A549 (cell line): ENCODE results near the gene RAD9A. TPM values are rescaled to one million over a fixed set of nuclear protein-coding genes. Genes with fewer than 3 reads are reported as not detected.
A peak's percentile ranks its signal among the peaks of the same experiment; 100 is the strongest.

Source experiments
- ATAC-seq, 2 experiments: fragments of 200-7000 bp in 1 of 2; fragments of >200 bp in 1 of 2; cut with Nextera tagmentation in 1 of 2; cut with Tn5 transposase in 1 of 2; 3 replicates each; pipeline versions ENCODE4 v1.8.0 to v1.9.1; 2018 to 2020; ENCODE audit warnings: mild to moderate bottlenecking in 1 of 2, moderate library complexity in 1 of 2
- CTCF ChIA-PET: fragments of 300-600 bp; sonication (Branson Sonifier 250); formaldehyde crosslinking; extraction: SDS; loops from one replicate; lab custom pipeline; 2021; ENCODE audit warnings: antibody characterized with exemption, inconsistent platforms; lab: Yijun Ruan, JAX
- POLR2A ChIA-PET: fragments of 350-600 bp; formaldehyde crosslinking; extraction: SDS; loops from one replicate; lab custom pipeline; 2021; ENCODE audit warnings: antibody characterized with exemption, inconsistent platforms; lab: Yijun Ruan, JAX
- DNase-seq, 2 experiments: peaks; one replicate each; pipeline versions ENCODE4 v3.0.0 to v3.0.0-alpha.2; 2011 to 2016; ENCODE audit warnings: low read depth in 1 of 2, low spot score in 1 of 2
- FAIRE-seq: peaks from 2 replicates; lab custom pipeline; 2011; peaks lifted over from hg19 to GRCh38; lab: Jason Lieb, UNC
- H3K27ac ChIP-seq, 2 experiments: fragments of >200 bp; sonication (Bioruptor Twin); formaldehyde crosslinking; 3 replicates each; pipeline ENCODE4 v1.5.1; 2016 to 2017
- H3K4me1 ChIP-seq: fragments of >200 bp; sonication (Bioruptor Twin); formaldehyde crosslinking; 3 replicates; pipeline ENCODE4 v1.6.1; 2016
- H3K4me2 ChIP-seq: fragments of >200 bp; sonication (Bioruptor Twin); formaldehyde crosslinking; 3 replicates; pipeline ENCODE4 v1.6.1; 2016
- H3K4me3 ChIP-seq: fragments of >200 bp; sonication (Bioruptor Twin); formaldehyde crosslinking; 3 replicates; pipeline ENCODE4 v1.5.1; 2016
- H3K9me3 ChIP-seq: fragments of >200 bp; sonication (Bioruptor Twin); formaldehyde crosslinking; 3 replicates; pipeline ENCODE4 v1.6.1; 2016
- BCL3 ChIP-seq: fragments of >200 bp; sonication (Bioruptor Twin); formaldehyde crosslinking; IDR thresholded peaks from 3 replicates; pipeline ENCODE4 v1.6.1; 2016
- BHLHE40 ChIP-seq: IDR thresholded peaks from 2 replicates; pipeline ENCODE4 v1.6.1; 2012; ENCODE audit warnings: low read depth, low read length, inconsistent platforms
- CHD4 ChIP-seq: fragments of 200-600 bp; sonication (generic); IDR thresholded peaks from 2 replicates; pipeline ENCODE4 v1.6.1; 2016; ENCODE audit warnings: antibody characterized with exemption, mild to moderate bottlenecking, borderline replicate concordance
- EHF ChIP-seq: fragments of 250-450 bp; sonication (Bioruptor Pico); IDR thresholded peaks from 2 replicates; pipeline ENCODE4 v1.5.0; 2020; ENCODE audit warnings: mild to moderate bottlenecking
- EHMT2 ChIP-seq: fragments of 200-600 bp; sonication (generic); IDR thresholded peaks from 2 replicates; pipeline ENCODE4 v1.6.1; 2016; ENCODE audit warnings: antibody characterized with exemption, low read depth, mild to moderate bottlenecking, moderate library complexity
- ELK1 ChIP-seq: fragments of 150-350 bp; IDR thresholded peaks from 2 replicates; pipeline ENCODE4 v1.6.1; 2014; ENCODE audit warnings: low read depth, mild to moderate bottlenecking, low read length
- FOSL2 ChIP-seq, 2 experiments: fragments of 450-650 bp in 1 of 2; fragments of >200 bp in 1 of 2; sonication (Bioruptor Twin) in 1 of 2; formaldehyde crosslinking; IDR thresholded peaks; 2 replicates each; pipeline versions ENCODE4 v1.5.0 to v1.6.1; 2016 to 2020; ENCODE audit warnings: mild to moderate bottlenecking in 1 of 2, moderate library complexity in 1 of 2
- HMGXB4 ChIP-seq: fragments of 250-450 bp; sonication (Bioruptor Pico); IDR thresholded peaks from 2 replicates; pipeline ENCODE4 v1.5.0; 2021; ENCODE audit warnings: mild to moderate bottlenecking, moderate library complexity, borderline replicate concordance
- HOXB13 ChIP-seq: fragments of 250-450 bp; sonication (Bioruptor Pico); IDR thresholded peaks from 2 replicates; pipeline ENCODE4 v1.5.0; 2020; ENCODE audit warnings: low read depth, mild to moderate bottlenecking, moderate library complexity
- JUN ChIP-seq, 2 experiments: fragments of >200 bp; sonication (Bioruptor Twin); formaldehyde crosslinking; IDR thresholded peaks; 2 replicates in 1 of 2; 3 replicates in 1 of 2; pipeline ENCODE4 v1.6.1; 2016 to 2017
- KDM1A ChIP-seq: fragments of 200-600 bp; sonication (generic); IDR thresholded peaks from 2 replicates; pipeline ENCODE4 v1.6.1; 2016; ENCODE audit warnings: low read depth, mild to moderate bottlenecking
- NFE2L2 ChIP-seq: fragments of 150-350 bp; conservative IDR thresholded peaks from 2 replicates; pipeline ENCODE4 v1.6.1; 2014; ENCODE audit warnings: low read length
- PHF8 ChIP-seq: fragments of 200-600 bp; sonication (generic); IDR thresholded peaks from 2 replicates; pipeline ENCODE4 v1.6.1; 2016; ENCODE audit warnings: low read depth, mild to moderate bottlenecking, antibody characterized with exemption, moderate library complexity, borderline replicate concordance
- RAD21 ChIP-seq, 2 experiments: fragments of >200 bp in 1 of 2; sonication (Bioruptor Twin) in 1 of 2; formaldehyde crosslinking in 1 of 2; IDR thresholded peaks in 1 of 2; conservative IDR thresholded peaks in 1 of 2; 2 replicates in 1 of 2; 3 replicates in 1 of 2; pipeline ENCODE4 v1.6.1; 2012 to 2018; ENCODE audit warnings: inconsistent platforms in 1 of 2
- REST ChIP-seq: fragments of 200-600 bp; sonication (generic); IDR thresholded peaks from 2 replicates; pipeline ENCODE4 v1.6.1; 2016; ENCODE audit warnings: antibody characterized with exemption, mild to moderate bottlenecking, moderate library complexity
- RNF2 ChIP-seq: fragments of 200-600 bp; sonication (generic); IDR thresholded peaks from 2 replicates; pipeline ENCODE4 v1.6.1; 2016; ENCODE audit warnings: low read depth, mild to moderate bottlenecking, antibody characterized with exemption, moderate library complexity, borderline replicate concordance
- SMC3 ChIP-seq: fragments of >200 bp; sonication (Bioruptor Twin); formaldehyde crosslinking; IDR thresholded peaks from 3 replicates; pipeline ENCODE4 v1.6.1; 2018; ENCODE audit warnings: inconsistent platforms
- WGBS: methylation state at CpG from one replicate; pipeline ENCODE4 v1.1.6; 2017; ENCODE audit errors: missing lambda C conversion rate; 5-methylcytosine and 5-hydroxymethylcytosine counted together
- polyA plus RNA-seq, 4 experiments: library from polyadenylated mRNA; depleted of rRNA in 3 of 4; stranded (reverse); fragments of >200 nt; fragmentation: RNase III in 1 of 4; extraction: RNeasy Plus Mini Kit Qiagen cat#74134 plus additional on column Dnase treatment in 1 of 4; gene quantifications; 2 replicates in 3 of 4; 3 replicates in 1 of 4; pipeline ENCODE4 v1.2.3, GENCODE V29; 2011 to 2017
- TF ChIP-seq, protein P1 (sequence below): fragments of >200 bp; sonication (Bioruptor Twin); formaldehyde crosslinking; IDR thresholded peaks from 3 replicates; pipeline ENCODE4 v1.5.1; 2016

The RAD9A gene
- polyA plus RNA-seq, 2 of the 4 experiments (the other 2 are of a cell fraction) = 19.0 to 43.7 TPM

DNA sequence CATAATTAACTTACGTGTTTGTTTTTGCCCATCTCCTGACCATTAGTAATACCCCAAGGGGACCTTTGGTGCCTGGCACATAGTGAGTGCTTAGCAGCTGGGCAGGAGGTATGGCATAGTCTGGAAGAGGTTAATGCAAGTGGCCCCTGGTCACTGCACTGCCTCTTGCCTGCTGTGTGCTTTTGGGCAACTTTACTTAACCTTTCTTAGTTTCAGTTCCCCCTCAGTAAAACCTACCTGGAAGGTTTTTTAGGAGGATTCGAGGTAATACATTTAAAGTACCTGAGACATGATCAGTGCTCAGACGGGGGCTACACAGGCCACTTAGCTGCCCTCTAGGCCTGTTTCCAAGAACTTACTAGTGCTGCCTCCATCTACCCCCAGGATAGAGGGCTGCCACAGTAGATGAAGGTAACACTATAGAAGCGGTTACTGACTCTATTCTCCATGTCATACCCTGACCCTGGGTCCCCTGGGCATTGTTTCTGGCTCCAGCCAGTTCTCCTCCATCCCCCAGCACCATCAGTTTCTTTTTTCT is 41.8 kb upstream of the RAD9A start:
- 90% methylated on average over 4 of the region's 4 CpGs for WGBS
- Histone ChIP-seq H3K27ac (peak overlapping the region in 1 of 2 experiments; percentile 67; a peak in 3 of 6 replicates), H3K4me1 (peaks cover 84% of the 10 kb centered on the region), H3K9me3 (no peaks in the 10 kb centered on the region), H3K4me2 (peak overlapping the region; percentile 9; the same call in 1 of the 3 replicates), H3K4me3 (no peak overlapping the region)
- DNase-seq (no peak), ATAC-seq (no peak), FAIRE-seq (no peak)
- CTCF ChIA-PET = interaction anchor here (1.8 to 20.0 kb wide), 11 partner anchors 12 to 139 kb away, joined by 3 to 1913 read pairs (median 7); partner anchors contain the start of genes CLCF1, PPP1CA, PTPRCAP and RAD9A
- 0 out of 5 replicates have a peak, but pooled peaks of 1 of the 2 experiments have one; percentile 41 for TF ChIP-seq JUN (IDR thresholded peaks at IDR 0.05)
- TF ChIP-seq KDM1A = no peak
- POLR2A ChIA-PET = interaction anchor here (1.1 to 8.3 kb wide), 3 partner anchors 11 to 24 kb away, joined by 8 to 172 read pairs (median 10); partner anchors contain the start of gene CLCF1

GRCh38 chr11:67351275-67352005 is 40.3 kb upstream of the RAD9A start:
- Histone ChIP-seq H3K27ac (peak overlapping the region; percentile 93 to 98), H3K4me3 (peak overlapping the region; percentile 69; the same call in 1 of the 3 replicates), H3K4me1 (peaks cover 87% of the 10 kb centered on the region), H3K9me3 (no peaks in the 10 kb centered on the region), H3K4me2 (peak overlapping the region; percentile 93)
- DNase-seq (peak; percentile 86 to 89), ATAC-seq (peak in 1 of 2 experiments; percentile 5; a peak in 3 of 6 replicates), FAIRE-seq (no peak)
- WGBS = 41% methylated on average over 9 of the region's 11 CpGs
- ChIA-PET POLR2A (interaction anchor here (0.8 to 8.3 kb wide), 8 partner anchors 9 to 50 kb away, joined by 3 to 172 read pairs (median 4); partner anchors contain the start of genes CLCF1, PPP1CA and RAD9A), CTCF (interaction anchor here (0.6 to 20.0 kb wide), 35 partner anchors 8 to 307 kb away, joined by 3 to 1913 read pairs (median 4); partner anchors contain the start of genes CLCF1, PPP1CA, PTPRCAP and RAD9A)
- TF ChIP-seq HMGXB4 (CRISPR knock-in tag) = no peak
- TF ChIP-seq JUN (IDR thresholded peaks at IDR 0.05) = peak in 1 of 2 experiments; percentile 16; a peak in 1 of 5 replicates
- peak; percentile 76 to 83 for TF ChIP-seq RAD21 (conservative IDR thresholded peaks at IDR 0.05 in 1 of 2, IDR thresholded peaks at IDR 0.05 in 1 of 2)
- TF ChIP-seq RNF2 = no peak
- TF ChIP-seq NFE2L2 = no peak
- peak; percentile 79 for TF ChIP-seq SMC3
- TF ChIP-seq FOSL2 (IDR thresholded peaks at IDR 0.05) = 0 out of 2 replicates have a peak, but pooled peaks have one; percentile 47
- peak; percentile 98 for TF ChIP-seq FOSL2 (CRISPR knock-in tag; IDR thresholded peaks at IDR 0.05)
- TF ChIP-seq, protein P1, sequence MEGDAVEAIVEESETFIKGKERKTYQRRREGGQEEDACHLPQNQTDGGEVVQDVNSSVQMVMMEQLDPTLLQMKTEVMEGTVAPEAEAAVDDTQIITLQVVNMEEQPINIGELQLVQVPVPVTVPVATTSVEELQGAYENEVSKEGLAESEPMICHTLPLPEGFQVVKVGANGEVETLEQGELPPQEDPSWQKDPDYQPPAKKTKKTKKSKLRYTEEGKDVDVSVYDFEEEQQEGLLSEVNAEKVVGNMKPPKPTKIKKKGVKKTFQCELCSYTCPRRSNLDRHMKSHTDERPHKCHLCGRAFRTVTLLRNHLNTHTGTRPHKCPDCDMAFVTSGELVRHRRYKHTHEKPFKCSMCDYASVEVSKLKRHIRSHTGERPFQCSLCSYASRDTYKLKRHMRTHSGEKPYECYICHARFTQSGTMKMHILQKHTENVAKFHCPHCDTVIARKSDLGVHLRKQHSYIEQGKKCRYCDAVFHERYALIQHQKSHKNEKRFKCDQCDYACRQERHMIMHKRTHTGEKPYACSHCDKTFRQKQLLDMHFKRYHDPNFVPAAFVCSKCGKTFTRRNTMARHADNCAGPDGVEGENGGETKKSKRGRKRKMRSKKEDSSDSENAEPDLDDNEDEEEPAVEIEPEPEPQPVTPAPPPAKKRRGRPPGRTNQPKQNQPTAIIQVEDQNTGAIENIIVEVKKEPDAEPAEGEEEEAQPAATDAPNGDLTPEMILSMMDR = peak; percentile 86
- no peak for TF ChIP-seq ELK1
- no peak for TF ChIP-seq EHMT2
- TF ChIP-seq REST = no peak
- TF ChIP-seq CHD4 = no peak
- TF ChIP-seq BHLHE40 = no peak
- no peak for TF ChIP-seq EHF (CRISPR knock-in tag)
- no peak for TF ChIP-seq PHF8
- no peak for TF ChIP-seq HOXB13 (CRISPR knock-in tag)
- no peak for TF ChIP-seq BCL3
